K562 (cell line): ENCODE measurements around the gene RIPOR2. TPM values are rescaled to one million over a fixed set of nuclear protein-coding genes. Genes with fewer than 3 reads are reported as not detected.

Experiments used
- ATAC-seq: fragments of 200-7000 bp; cut with Tn5 transposase; 3 replicates; pipeline ENCODE4 v1.9.1; 2020; ENCODE audit warnings: moderate library complexity
- BruUV-seq: library from RNA; stranded (reverse); fragments of 400-500 nt; replicated peaks from 2 replicates; lab custom pipeline; 2021; lab: Mats Ljungman, UMichigan
- CTCF ChIA-PET: fragments of 300-600 bp; formaldehyde crosslinking; extraction: SDS; loops from one replicate; lab custom pipeline; 2021; ENCODE audit warnings: low intra/inter-chr PET ratio; lab: Yijun Ruan, JAX
- POLR2A ChIA-PET: fragments of 300-600, 350-650 bp; sonication (Branson Sonifier 250); formaldehyde crosslinking; extraction: SDS; loops from one replicate; lab custom pipeline; 2021; ENCODE audit warnings: antibody characterized with exemption, inconsistent platforms; lab: Yijun Ruan, JAX
- DNase-seq, 4 experiments: peaks; one replicate each; pipeline versions ENCODE4 v3.0.0 to v3.0.0-alpha.2; 2011 to 2018; ENCODE audit warnings: low spot score in 3 of 4, mixed read lengths in 3 of 4; ENCODE audit errors: extremely low read depth in 1 of 4
- FAIRE-seq: peaks from 2 replicates; lab custom pipeline; 2011; peaks lifted over from hg19 to GRCh38; lab: Jason Lieb, UNC
- H2AFZ ChIP-seq: 2 replicates; pipeline ENCODE4 v1.6.0; 2011; ENCODE audit warnings: low read depth, low read length, control low read depth, inconsistent platforms
- H3K27ac ChIP-seq: fragments of 200-600 bp; 3 replicates; pipeline ENCODE4 v1.8.0; 2011; ENCODE audit warnings: low read depth, mild to moderate bottlenecking, control low read depth, inconsistent platforms, low read length, moderate library complexity, mixed read lengths; ENCODE audit errors: extremely low read depth
- H3K27me3 ChIP-seq, 2 experiments: fragments of 300-600 bp in 1 of 2; 2 replicates in 1 of 2; 3 replicates in 1 of 2; pipeline versions ENCODE4 v1.6.0 to v1.8.0; 2011; ENCODE audit warnings: inconsistent platforms in 2 of 2, low read length in 2 of 2, mild to moderate bottlenecking in 1 of 2, mixed read lengths in 1 of 2, moderate library complexity in 1 of 2; ENCODE audit not compliant: control insufficient read depth in 2 of 2, insufficient read depth in 2 of 2
- H3K36me3 ChIP-seq: fragments of 300-600 bp; 3 replicates; pipeline ENCODE4 v1.8.0; 2011; ENCODE audit warnings: mild to moderate bottlenecking, low read length, inconsistent platforms; ENCODE audit not compliant: control insufficient read depth, insufficient read depth
- H3K4me1 ChIP-seq, 2 experiments: fragments of 200-600 bp in 1 of 2; replicated peaks in 1 of 2; 2 replicates in 1 of 2; 3 replicates in 1 of 2; pipeline versions ENCODE4 v1.5.1 to v1.8.0; 2011; ENCODE audit warnings: inconsistent platforms in 2 of 2, low read length in 2 of 2, mild to moderate bottlenecking in 1 of 2, mixed read lengths in 1 of 2, moderate library complexity in 1 of 2; ENCODE audit not compliant: control insufficient read depth in 2 of 2, insufficient read depth in 2 of 2
- H3K4me2 ChIP-seq: 2 replicates; pipeline ENCODE4 v1.6.1; 2011; ENCODE audit warnings: low read length, control low read depth, inconsistent platforms, mixed read lengths; ENCODE audit not compliant: insufficient read depth
- H3K4me3 ChIP-seq: fragments of 200-600 bp; sonication (generic), shearing (Covaris generic); 2 replicates; pipeline ENCODE4 v1.5.1; 2016; ENCODE audit warnings: control low read depth, inconsistent platforms
- H3K79me2 ChIP-seq: fragments of 200-600 bp; 3 replicates; pipeline ENCODE4 v1.8.0; 2011; ENCODE audit warnings: low read length, inconsistent platforms; ENCODE audit not compliant: control insufficient read depth, insufficient read depth
- H3K9ac ChIP-seq, 2 experiments: 2 replicates each; pipeline versions ENCODE4 v1.6.0 to v1.6.1; 2011; ENCODE audit warnings: low read depth in 2 of 2, low read length in 2 of 2, control low read depth in 1 of 2, inconsistent platforms in 1 of 2, mild to moderate bottlenecking in 1 of 2, mixed read lengths in 1 of 2; ENCODE audit not compliant: insufficient read depth in 1 of 2
- H3K9me1 ChIP-seq: one replicate; pipeline ENCODE4 v1.6.0; 2011; ENCODE audit warnings: inconsistent platforms, mild to moderate bottlenecking, low read length, moderate library complexity; ENCODE audit not compliant: control insufficient read depth, insufficient read depth
- H3K9me3 ChIP-seq: replicated peaks from 2 replicates; pipeline ENCODE4 v1.5.1; 2011; ENCODE audit warnings: low read depth, low read length, inconsistent platforms; ENCODE audit not compliant: control insufficient read depth, insufficient read depth
- H4K20me1 ChIP-seq: replicated peaks from 2 replicates; pipeline ENCODE4 v1.6.1; 2011; ENCODE audit warnings: low read length, inconsistent platforms, mixed read lengths; ENCODE audit not compliant: control insufficient read depth, insufficient read depth
- CCAR2 ChIP-seq: fragments of 200-400 bp; formaldehyde crosslinking; IDR thresholded peaks from 2 replicates; pipeline ENCODE4 v1.6.1; 2017; ENCODE audit warnings: mild to moderate bottlenecking, low read depth, low read length
- ESRRB ChIP-seq: fragments of 250-450 bp; sonication (Bioruptor Pico); IDR thresholded peaks from 2 replicates; pipeline ENCODE4 v1.5.0; 2020; ENCODE audit warnings: mild to moderate bottlenecking, moderate library complexity, borderline replicate concordance
- FOXK2 ChIP-seq, 2 experiments: fragments of 450-650 bp; IDR thresholded peaks in 1 of 2; conservative IDR thresholded peaks in 1 of 2; 2 replicates each; pipeline ENCODE4 v1.6.1; 2016; ENCODE audit warnings: low read depth in 2 of 2, mild to moderate bottlenecking in 1 of 2
- IFI16 ChIP-seq: fragments of 250-450 bp; sonication (Bioruptor Pico); IDR thresholded peaks from 2 replicates; pipeline ENCODE4 v2.1.2; 2022; ENCODE audit warnings: mild to moderate bottlenecking, inconsistent platforms
- TEAD1 ChIP-seq, 2 experiments: fragments of 450-650 bp in 1 of 2; sonication (generic) in 1 of 2; formaldehyde crosslinking; IDR thresholded peaks; 2 replicates each; pipeline versions ENCODE4 v1.4.0 to v1.8.0; 2020 to 2022; ENCODE audit warnings: mild to moderate bottlenecking in 2 of 2, missing genetic modification reagents in 1 of 2
- WGBS: fragments of 100-300 bp; shearing (Covaris generic); methylation state at CpG from one replicate; pipeline ENCODE4 v1.1.6; 2016; ENCODE audit warnings: low coverage, mixed read lengths; ENCODE audit not compliant: insufficient coverage; ENCODE audit errors: missing lambda C conversion rate; 5-methylcytosine and 5-hydroxymethylcytosine counted together
- in situ Hi-C: fragments of 300-500 bp; cut with MboI; formaldehyde crosslinking; loops from 4 replicates; pipeline ENCODE4 v1.15.0; 2018; ENCODE audit warnings: inconsistent platforms, mixed read lengths
- intact Hi-C: fragments of 100-400 bp; cut with micrococcal nuclease; formaldehyde crosslinking; loops from 2 replicates; pipeline ENCODE4 v1.14.2; 2022
- polyA plus RNA-seq, 8 experiments: library from polyadenylated mRNA; depleted of rRNA in 4 of 8; stranded (reverse) in 5 of 8; unstranded in 3 of 8; fragments of >200 nt; fragmentation: Nextera tagmentation in 2 of 8; fragmentation: Illumina TruSeq in 1 of 8; extraction: Ambion mirVana in 2 of 8; extraction: Trizol in 1 of 8; gene quantifications; 2 replicates each; pipeline versions ENCODE4 v1.2.1 to v1.2.3, GENCODE V29; 2011 to 2014; ENCODE audit warnings: inconsistent platforms in 1 of 8, missing spikeins in 1 of 8
- total RNA-seq, 7 experiments: library from RNA; depleted of rRNA in 6 of 7; stranded (reverse); fragments of >200 nt in 6 of 7; fragmentation: Illumina TruSeq in 2 of 7; extraction: Trizol in 2 of 7; gene quantifications; 2 replicates each; pipeline versions ENCODE4 v1.2.1 to v1.2.3, GENCODE V29; 2011 to 2021; ENCODE audit warnings: low replicate concordance in 1 of 7
- TF ChIP-seq, protein P1 (sequence below): fragments of 450-650 bp; conservative IDR thresholded peaks from 2 replicates; pipeline ENCODE4 v1.6.1; 2016; ENCODE audit warnings: missing genetic modification characterization, low read depth, mild to moderate bottlenecking, missing compliant biosample characterization, moderate library complexity

The RIPOR2 gene
- total and polyA plus RNA-seq, 9 of the 15 experiments (the other 6 are each of a cell fraction or from before 2014, with no cell fraction given) = 0.04 to 1.0 (median 0.47) TPM; not detected in 2

DNA sequence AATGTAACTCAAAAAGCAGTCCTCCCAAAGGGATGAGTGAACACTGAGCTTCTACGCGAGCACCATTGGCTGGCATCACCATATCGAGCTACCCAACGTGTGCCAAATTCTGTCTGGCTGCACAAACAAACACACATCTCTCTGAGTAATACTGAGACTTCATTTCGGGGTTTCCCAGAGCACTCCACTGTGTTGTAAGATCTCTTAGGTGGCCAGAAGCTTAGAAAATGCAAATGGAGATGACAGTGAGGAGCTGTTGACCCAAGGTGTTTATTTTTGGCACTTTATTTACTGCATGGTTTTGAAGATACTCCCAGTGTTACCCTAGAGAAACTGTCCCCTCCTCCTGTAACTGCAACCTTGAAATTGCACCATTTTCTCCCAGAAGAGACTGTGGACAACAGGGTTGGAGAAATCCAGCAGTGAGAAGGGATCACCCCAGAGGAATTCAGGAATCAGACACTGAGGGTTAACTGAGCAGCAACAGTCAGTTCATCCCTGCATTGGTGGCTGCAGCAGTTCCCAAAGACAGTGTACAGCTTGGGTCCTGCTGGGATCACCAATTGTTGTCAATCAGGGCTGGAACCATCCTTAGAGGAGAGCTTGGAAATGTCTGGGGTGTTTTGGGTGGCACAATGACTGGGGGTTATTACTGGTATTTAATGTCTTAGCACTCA lies 1.0 kb upstream of the RIPOR2 start:
- peaks cover 2 to 7% of the 10 kb centered on the region in 2 experiments; a peak in 3 of 5 replicates for H3K27me3 ChIP-seq
- no peak overlapping the region for H3K4me2 ChIP-seq
- no peaks in the 10 kb centered on the region for H3K9me1 ChIP-seq
- no peak overlapping the region for H2AFZ ChIP-seq
- intact Hi-C loops = no loop called here
- ATAC-seq (no peak), FAIRE-seq (no peak)
- no peak overlapping the region for H3K4me3 ChIP-seq
- no peak overlapping the region for H3K9ac ChIP-seq
- H3K79me2 ChIP-seq = no peaks in the 10 kb centered on the region
- POLR2A ChIA-PET = interaction anchor here (0.6 to 1.2 kb wide), 3 partner anchors 11 to 126 kb away, joined by 3 to 4 read pairs (median 3); no protein-coding TSS in a partner anchor
- TF ChIP-seq FOXK2 (conservative IDR thresholded peaks at IDR 0.05 in 1 of 2, IDR thresholded peaks at IDR 0.05 in 1 of 2; ENCODE audit: low read depth in 2 of 2) (no peak), IFI16 (CRISPR knock-in tag) (no peak), CCAR2 (no peak), ESRRB (CRISPR knock-in tag) (no peak), TEAD1 (CRISPR knock-in tag; IDR thresholded peaks at IDR 0.05) (no peak)
- TF ChIP-seq, protein P1, sequence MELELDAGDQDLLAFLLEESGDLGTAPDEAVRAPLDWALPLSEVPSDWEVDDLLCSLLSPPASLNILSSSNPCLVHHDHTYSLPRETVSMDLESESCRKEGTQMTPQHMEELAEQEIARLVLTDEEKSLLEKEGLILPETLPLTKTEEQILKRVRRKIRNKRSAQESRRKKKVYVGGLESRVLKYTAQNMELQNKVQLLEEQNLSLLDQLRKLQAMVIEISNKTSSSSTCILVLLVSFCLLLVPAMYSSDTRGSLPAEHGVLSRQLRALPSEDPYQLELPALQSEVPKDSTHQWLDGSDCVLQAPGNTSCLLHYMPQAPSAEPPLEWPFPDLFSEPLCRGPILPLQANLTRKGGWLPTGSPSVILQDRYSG (tag) = no peak
- TF ChIP-seq, all 486 proteins: peak for 0
- H3K36me3 ChIP-seq = no peaks in the 10 kb centered on the region
- CTCF ChIA-PET = no interaction called here
- no peaks in the 10 kb centered on the region for H3K9me3 ChIP-seq
- no peaks in the 10 kb centered on the region for H4K20me1 ChIP-seq
- no peak for DNase-seq
- no TSS peak for BruUV-seq
- WGBS = 1% methylated on average over 5 of the region's 5 CpGs
- in situ Hi-C loops = no loop called here
- H3K4me1 ChIP-seq = no peaks in the 10 kb centered on the region
- H3K27ac ChIP-seq = no peak overlapping the region
